Ishikawa (cell line): ENCODE measurements around the gene ZBTB20.

Experiments used
- CEBPB ChIP-seq: IDR thresholded peaks from 2 replicates; pipeline ENCODE4 v1.6.1; 2012
- CREB1 ChIP-seq: IDR thresholded peaks from 2 replicates; pipeline ENCODE4 v1.6.1; 2012; ENCODE audit warnings: low read depth
- EGR1 ChIP-seq: IDR thresholded peaks from 2 replicates; pipeline ENCODE4 v1.6.1; 2012
- EP300 ChIP-seq: IDR thresholded peaks from 2 replicates; pipeline ENCODE4 v1.6.1; 2012; ENCODE audit warnings: borderline replicate concordance
- FOXM1 ChIP-seq: IDR thresholded peaks from 2 replicates; pipeline ENCODE4 v1.6.1; 2012; ENCODE audit warnings: low read depth, borderline replicate concordance
- NFIC ChIP-seq: IDR thresholded peaks from 2 replicates; pipeline ENCODE4 v1.6.1; 2012
- RAD21 ChIP-seq: IDR thresholded peaks from 2 replicates; pipeline ENCODE4 v1.6.1; 2012; ENCODE audit warnings: low read depth
- TAF1 ChIP-seq: IDR thresholded peaks from 2 replicates; pipeline ENCODE4 v1.6.1; 2012; ENCODE audit warnings: low read depth, mild to moderate bottlenecking
- TCF12 ChIP-seq: IDR thresholded peaks from 2 replicates; pipeline ENCODE4 v1.6.1; 2012; ENCODE audit warnings: low read depth
- TEAD4 ChIP-seq: IDR thresholded peaks from 2 replicates; pipeline ENCODE4 v1.6.1; 2012
- YY1 ChIP-seq: IDR thresholded peaks from 2 replicates; pipeline ENCODE4 v1.6.1; 2012; ENCODE audit warnings: low read depth
- ZBTB7A ChIP-seq: IDR thresholded peaks from 2 replicates; pipeline ENCODE4 v1.6.1; 2012; ENCODE audit warnings: low read depth
- TF ChIP-seq, protein P1 (sequence below): IDR thresholded peaks from 2 replicates; pipeline ENCODE4 v1.6.1; 2012
- TF ChIP-seq, protein P2 (sequence below): IDR thresholded peaks from 2 replicates; pipeline ENCODE4 v1.6.1; 2012
- TF ChIP-seq, protein P3 (sequence below): IDR thresholded peaks from 2 replicates; pipeline ENCODE4 v1.6.1; 2012; ENCODE audit warnings: low read depth, mild to moderate bottlenecking

The ZBTB20 gene

DNA sequence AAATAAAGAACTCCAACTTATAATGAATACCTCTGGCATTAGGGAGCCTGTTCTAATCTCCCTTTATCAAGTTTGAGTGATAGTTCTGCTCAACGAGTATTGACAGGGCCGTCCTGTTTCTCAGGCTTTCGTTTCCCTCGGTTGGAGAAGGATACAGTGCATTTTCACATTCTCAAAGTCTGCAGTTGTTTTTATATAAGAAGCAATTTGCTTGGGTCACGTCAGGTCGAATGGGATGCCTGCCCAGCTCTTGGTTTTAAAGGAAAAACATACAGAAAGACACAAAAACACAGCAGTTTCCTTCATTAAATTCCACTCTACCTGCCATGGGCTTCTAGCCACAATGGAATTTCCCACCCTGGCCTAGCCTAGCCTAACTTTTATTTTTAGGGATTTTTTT lies 487.0 kb downstream of the ZBTB20 start:
- TF ChIP-seq TAF1 (no peak), EGR1 (no peak), YY1 (no peak), FOXM1 (no peak), TCF12 (no peak)

DNA sequence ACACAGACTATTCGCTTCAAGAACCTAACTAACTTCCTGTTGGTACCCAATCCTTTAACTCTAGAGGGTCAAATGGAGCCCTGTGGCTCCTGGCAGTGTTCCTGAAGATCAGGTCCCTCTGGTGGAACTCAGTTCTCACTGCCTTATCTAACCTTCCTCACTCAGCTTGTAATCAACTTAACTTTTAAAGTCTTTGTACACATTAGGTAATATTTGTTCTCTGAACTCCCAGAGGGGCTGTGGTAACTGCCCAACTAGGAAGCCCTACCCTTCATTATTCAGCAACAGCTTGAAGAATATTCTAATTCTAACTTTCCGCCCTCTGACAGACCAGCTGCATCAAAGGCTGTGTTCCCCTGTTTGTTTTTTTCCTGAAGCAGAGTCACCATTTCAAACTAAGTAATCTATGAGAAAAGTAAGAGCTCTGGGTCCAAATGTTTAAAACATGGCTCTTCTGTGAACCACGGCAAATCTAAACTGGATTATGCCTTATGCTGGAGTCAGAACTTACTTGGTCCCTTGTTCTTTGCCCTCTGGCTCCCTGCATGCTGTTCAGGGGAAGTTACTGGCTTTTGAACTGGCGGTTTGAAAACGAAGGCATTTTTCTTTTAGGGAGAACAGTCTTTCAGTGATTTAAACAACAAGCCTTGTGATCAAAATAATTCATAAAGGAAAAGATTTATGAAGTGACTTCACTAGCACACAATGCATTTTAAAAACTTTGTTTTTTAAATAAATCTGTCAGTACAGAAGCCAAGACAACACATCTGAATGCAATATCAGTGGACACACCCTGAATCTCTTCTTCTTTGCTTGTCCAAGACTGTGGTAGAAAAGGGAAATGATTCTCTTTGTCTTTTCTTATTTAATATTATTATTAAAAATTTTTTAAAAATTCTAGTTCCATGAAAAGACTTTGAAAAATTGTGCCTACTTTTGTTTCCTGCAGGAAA lies 487.7 kb downstream of the ZBTB20 start:
- TF ChIP-seq RAD21 (no peak), ZBTB7A (no peak), CEBPB (no peak), FOXM1 (no peak), EP300 (no peak)
- TF ChIP-seq, protein P1, sequence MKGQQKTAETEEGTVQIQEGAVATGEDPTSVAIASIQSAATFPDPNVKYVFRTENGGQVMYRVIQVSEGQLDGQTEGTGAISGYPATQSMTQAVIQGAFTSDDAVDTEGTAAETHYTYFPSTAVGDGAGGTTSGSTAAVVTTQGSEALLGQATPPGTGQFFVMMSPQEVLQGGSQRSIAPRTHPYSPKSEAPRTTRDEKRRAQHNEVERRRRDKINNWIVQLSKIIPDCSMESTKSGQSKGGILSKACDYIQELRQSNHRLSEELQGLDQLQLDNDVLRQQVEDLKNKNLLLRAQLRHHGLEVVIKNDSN, result no peak

DNA sequence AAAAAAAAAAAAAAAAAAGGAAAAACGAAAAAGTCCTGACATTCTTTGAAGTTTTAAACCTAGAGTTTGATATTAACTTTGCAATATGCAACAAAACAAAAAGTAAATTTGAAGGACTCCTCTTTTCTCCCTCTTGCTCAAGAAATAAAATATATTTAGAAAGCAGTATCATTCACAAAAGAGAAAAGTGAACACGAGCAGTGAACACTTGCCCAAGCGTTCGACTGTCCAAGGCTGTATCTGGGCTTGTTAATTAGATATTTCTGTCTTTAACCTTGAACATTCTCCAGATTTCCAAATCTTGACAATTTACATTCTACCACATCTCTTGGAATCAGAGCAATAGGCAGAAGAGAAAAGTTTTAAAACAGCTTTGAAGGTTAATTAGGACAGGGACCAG lies 495.5 kb downstream of the ZBTB20 start:
- TF ChIP-seq EGR1 (no peak), TCF12 (no peak), ZBTB7A (no peak), CEBPB (no peak), TAF1 (no peak), TEAD4 (no peak), FOXM1 (no peak), EP300 (no peak), NFIC (no peak), CREB1 (no peak), RAD21 (no peak), YY1 (no peak)
- TF ChIP-seq, protein P2, sequence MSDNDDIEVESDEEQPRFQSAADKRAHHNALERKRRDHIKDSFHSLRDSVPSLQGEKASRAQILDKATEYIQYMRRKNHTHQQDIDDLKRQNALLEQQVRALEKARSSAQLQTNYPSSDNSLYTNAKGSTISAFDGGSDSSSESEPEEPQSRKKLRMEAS, result no peak
- TF ChIP-seq, protein P3, sequence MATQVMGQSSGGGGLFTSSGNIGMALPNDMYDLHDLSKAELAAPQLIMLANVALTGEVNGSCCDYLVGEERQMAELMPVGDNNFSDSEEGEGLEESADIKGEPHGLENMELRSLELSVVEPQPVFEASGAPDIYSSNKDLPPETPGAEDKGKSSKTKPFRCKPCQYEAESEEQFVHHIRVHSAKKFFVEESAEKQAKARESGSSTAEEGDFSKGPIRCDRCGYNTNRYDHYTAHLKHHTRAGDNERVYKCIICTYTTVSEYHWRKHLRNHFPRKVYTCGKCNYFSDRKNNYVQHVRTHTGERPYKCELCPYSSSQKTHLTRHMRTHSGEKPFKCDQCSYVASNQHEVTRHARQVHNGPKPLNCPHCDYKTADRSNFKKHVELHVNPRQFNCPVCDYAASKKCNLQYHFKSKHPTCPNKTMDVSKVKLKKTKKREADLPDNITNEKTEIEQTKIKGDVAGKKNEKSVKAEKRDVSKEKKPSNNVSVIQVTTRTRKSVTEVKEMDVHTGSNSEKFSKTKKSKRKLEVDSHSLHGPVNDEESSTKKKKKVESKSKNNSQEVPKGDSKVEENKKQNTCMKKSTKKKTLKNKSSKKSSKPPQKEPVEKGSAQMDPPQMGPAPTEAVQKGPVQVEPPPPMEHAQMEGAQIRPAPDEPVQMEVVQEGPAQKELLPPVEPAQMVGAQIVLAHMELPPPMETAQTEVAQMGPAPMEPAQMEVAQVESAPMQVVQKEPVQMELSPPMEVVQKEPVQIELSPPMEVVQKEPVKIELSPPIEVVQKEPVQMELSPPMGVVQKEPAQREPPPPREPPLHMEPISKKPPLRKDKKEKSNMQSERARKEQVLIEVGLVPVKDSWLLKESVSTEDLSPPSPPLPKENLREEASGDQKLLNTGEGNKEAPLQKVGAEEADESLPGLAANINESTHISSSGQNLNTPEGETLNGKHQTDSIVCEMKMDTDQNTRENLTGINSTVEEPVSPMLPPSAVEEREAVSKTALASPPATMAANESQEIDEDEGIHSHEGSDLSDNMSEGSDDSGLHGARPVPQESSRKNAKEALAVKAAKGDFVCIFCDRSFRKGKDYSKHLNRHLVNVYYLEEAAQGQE, result no peak
- TF ChIP-seq, protein P1, result no peak

DNA sequence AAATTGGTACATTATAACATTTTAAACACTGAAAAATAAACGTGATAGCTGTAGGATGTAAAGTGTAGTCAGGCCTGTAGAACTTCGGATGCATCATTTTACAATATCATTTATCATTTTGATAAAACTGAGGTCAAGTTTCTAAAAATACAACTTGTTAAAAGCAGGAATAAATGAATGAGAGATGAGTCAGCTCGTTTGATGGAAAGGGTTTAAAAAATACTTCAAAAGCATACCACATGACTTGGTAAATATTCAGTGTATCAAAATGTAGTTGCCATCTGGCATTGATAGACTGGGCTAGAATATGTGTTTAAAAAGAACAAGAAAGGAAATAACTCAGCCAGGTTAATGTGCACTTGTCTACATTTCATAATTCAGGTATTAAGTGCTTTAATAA lies 496.3 kb downstream of the ZBTB20 start:
- TF ChIP-seq YY1 (no peak), CEBPB (no peak), NFIC (no peak), RAD21 (no peak), CREB1 (no peak), FOXM1 (no peak), ZBTB7A (no peak)
- TF ChIP-seq, protein P3, result no peak
- TF ChIP-seq, protein P1, result no peak
- TF ChIP-seq, protein P2, result no peak

DNA sequence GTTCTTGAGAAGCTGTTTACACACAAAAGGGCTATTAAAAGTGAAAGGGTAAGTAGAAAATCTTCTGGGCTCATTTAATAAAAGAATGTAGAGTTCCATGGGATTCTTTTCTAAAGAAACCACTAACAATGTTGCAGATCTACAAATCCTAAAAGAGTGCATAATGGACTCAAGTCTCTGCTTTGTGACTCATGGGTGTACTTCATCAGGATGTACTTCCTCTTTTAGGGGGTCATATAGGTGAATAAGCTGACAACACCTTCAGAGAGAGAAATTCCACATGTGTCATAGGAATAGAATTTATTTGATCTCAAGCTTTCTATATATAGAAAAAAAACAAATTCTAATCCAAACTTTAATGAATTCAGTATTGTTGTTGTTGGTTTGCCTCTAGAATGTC lies 497.8 kb downstream of the ZBTB20 start:
- TF ChIP-seq RAD21, result no peak
- TF ChIP-seq NFIC, result no peak
- TF ChIP-seq CREB1, result no peak
